Caco-2 (cell line): ENCODE data around the gene FNTB. TPM values are rescaled to one million over a fixed set of nuclear protein-coding genes. Genes with fewer than 3 reads are reported as not detected.

ENCODE experiments used
- BruUV-seq: library from RNA; stranded (reverse); fragments of 400-500 nt; replicated peaks from 2 replicates; lab custom pipeline; 2021; lab: Mats Ljungman, UMichigan
- CTCF ChIA-PET: fragments of 300-600 bp; sonication (Branson Sonifier 250); formaldehyde crosslinking; loops from one replicate; lab custom pipeline; 2022; ENCODE audit warnings: antibody characterized with exemption; lab: Charles Lee
- POLR2A ChIA-PET: fragments of 300-600 bp; sonication (Branson Sonifier 250); formaldehyde crosslinking; loops from one replicate; lab custom pipeline; 2022; ENCODE audit warnings: antibody characterized with exemption; lab: Charles Lee
- DNase-seq, 2 experiments: peaks; one replicate each; pipeline versions ENCODE4 v3.0.0 to v3.0.0-alpha.2; 2020 to 2022
- H3K27me3 ChIP-seq: replicated peaks from 2 replicates; pipeline ENCODE4 v1.6.0; 2011; ENCODE audit warnings: low read length; ENCODE audit not compliant: control insufficient read depth, insufficient read depth
- H3K36me3 ChIP-seq: 2 replicates; pipeline ENCODE4 v1.5.1; 2011; ENCODE audit warnings: low read length; ENCODE audit not compliant: control insufficient read depth, insufficient read depth
- H3K4me1 ChIP-seq: fragments of 250-450 bp; sonication (Bioruptor Pico); 2 replicates; pipeline ENCODE4 v1.5.1; 2020; ENCODE audit warnings: mild to moderate bottlenecking
- H3K4me3 ChIP-seq: 2 replicates; pipeline ENCODE4 v1.5.1; 2011; ENCODE audit warnings: low read depth, mild to moderate bottlenecking, control low read depth, low read length
- H3K9me3 ChIP-seq: fragments of 250-450 bp; sonication (Bioruptor Pico); 2 replicates; pipeline ENCODE4 v1.5.1; 2020; ENCODE audit warnings: mild to moderate bottlenecking, moderate library complexity
- H3K27ac Mint-ChIP-seq: one replicate; pipeline ENCODE4 v1.8.0; 2022; ENCODE audit warnings: mixed read lengths; ENCODE audit not compliant: unreplicated experiment
- H3K27me3 Mint-ChIP-seq: one replicate; pipeline ENCODE4 v1.8.0; 2022; ENCODE audit warnings: mixed read lengths; ENCODE audit not compliant: insufficient read depth, unreplicated experiment
- H3K36me3 Mint-ChIP-seq: one replicate; pipeline ENCODE4 v1.8.0; 2022; ENCODE audit warnings: mild to moderate bottlenecking, mixed read lengths; ENCODE audit not compliant: insufficient read depth, unreplicated experiment
- H3K4me1 Mint-ChIP-seq: one replicate; pipeline ENCODE4 v1.8.0; 2022; ENCODE audit warnings: low read depth, mixed read lengths; ENCODE audit not compliant: unreplicated experiment
- H3K4me3 Mint-ChIP-seq: one replicate; pipeline ENCODE4 v1.8.0; 2022; ENCODE audit warnings: mild to moderate bottlenecking, moderate library complexity, mixed read lengths; ENCODE audit not compliant: unreplicated experiment
- H3K9me3 Mint-ChIP-seq: one replicate; pipeline ENCODE4 v1.8.0; 2022; ENCODE audit warnings: mixed read lengths; ENCODE audit not compliant: unreplicated experiment
- intact Hi-C: fragments of 100-400 bp; cut with micrococcal nuclease; formaldehyde crosslinking; loops from one replicate; pipeline ENCODE4 v1.10.0; 2022; ENCODE audit not compliant: unreplicated experiment
- total RNA-seq: library from RNA; stranded (reverse); gene quantifications from 2 replicates; pipeline ENCODE4 v1.2.3, GENCODE V29; 2022
- TF ChIP-seq, protein P1 (sequence below), 2 experiments: fragments of 200-600 bp in 1 of 2; IDR thresholded peaks; 1 replicate in 1 of 2; 2 replicates in 1 of 2; pipeline versions ENCODE4 v1.5.1 to v1.8.0; 2011 to 2022; ENCODE audit warnings: antibody characterized with exemption in 1 of 2, control low read depth in 1 of 2, inconsistent platforms in 1 of 2, low read depth in 1 of 2, low read length in 1 of 2, mild to moderate bottlenecking in 1 of 2, moderate library complexity in 1 of 2; ENCODE audit not compliant: insufficient read depth in 1 of 2, severe bottlenecking in 1 of 2, unreplicated experiment in 1 of 2

Gene FNTB
- total RNA-seq, 1 experiment from 2014 or later, result 21.2 TPM

DNA sequence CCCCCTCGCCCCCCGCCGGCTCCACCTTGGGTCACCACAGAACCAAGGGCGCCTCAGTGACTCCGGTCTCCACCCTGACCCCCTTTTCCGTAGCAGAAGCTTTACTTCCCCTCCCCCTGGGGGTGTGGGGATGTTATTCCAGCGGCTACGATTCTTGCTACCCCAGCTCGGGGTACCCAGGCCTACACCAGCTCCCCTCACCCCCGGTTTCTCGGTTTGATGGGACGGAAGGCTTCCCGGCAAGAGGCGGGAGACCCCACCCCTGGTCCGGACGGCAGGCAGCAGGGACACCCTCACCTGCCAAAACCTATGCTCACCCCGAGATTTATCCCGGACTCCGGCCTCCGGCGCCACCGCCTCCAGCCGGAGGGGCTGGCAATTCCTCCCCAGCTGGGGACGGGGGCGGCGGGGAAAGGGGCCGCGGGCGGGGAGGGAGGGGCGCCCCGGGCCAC, 15.2 kb upstream of the FNTB start:
- ChIA-PET CTCF (interaction anchor here (0.6 kb wide), 3 partner anchors 27 to 43 kb away, joined by 3 to 4 read pairs (median 3); no protein-coding TSS in a partner anchor), POLR2A (interaction anchor here (0.7 kb wide), 1 partner anchor 43 kb away, joined by 3 read pairs; no protein-coding TSS in a partner anchor)
- H3K36me3 Mint-ChIP-seq, result peaks cover 15% of the 10 kb centered on the region
- Histone ChIP-seq H3K4me3 (peak overlapping the region; percentile 65), H3K27me3 (no peaks in the 10 kb centered on the region), H3K9me3 (no peaks in the 10 kb centered on the region), H3K4me1 (peaks cover 31% of the 10 kb centered on the region), H3K36me3 (no peaks in the 10 kb centered on the region; the same call in 1 of the 2 replicates)
- H3K4me1 Mint-ChIP-seq, result peaks cover 16% of the 10 kb centered on the region
- no TSS peak for BruUV-seq
- H3K4me3 Mint-ChIP-seq, result peak overlapping the region; percentile 73
- no peak for DNase-seq
- TF ChIP-seq, protein P1, sequence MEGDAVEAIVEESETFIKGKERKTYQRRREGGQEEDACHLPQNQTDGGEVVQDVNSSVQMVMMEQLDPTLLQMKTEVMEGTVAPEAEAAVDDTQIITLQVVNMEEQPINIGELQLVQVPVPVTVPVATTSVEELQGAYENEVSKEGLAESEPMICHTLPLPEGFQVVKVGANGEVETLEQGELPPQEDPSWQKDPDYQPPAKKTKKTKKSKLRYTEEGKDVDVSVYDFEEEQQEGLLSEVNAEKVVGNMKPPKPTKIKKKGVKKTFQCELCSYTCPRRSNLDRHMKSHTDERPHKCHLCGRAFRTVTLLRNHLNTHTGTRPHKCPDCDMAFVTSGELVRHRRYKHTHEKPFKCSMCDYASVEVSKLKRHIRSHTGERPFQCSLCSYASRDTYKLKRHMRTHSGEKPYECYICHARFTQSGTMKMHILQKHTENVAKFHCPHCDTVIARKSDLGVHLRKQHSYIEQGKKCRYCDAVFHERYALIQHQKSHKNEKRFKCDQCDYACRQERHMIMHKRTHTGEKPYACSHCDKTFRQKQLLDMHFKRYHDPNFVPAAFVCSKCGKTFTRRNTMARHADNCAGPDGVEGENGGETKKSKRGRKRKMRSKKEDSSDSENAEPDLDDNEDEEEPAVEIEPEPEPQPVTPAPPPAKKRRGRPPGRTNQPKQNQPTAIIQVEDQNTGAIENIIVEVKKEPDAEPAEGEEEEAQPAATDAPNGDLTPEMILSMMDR (IDR thresholded peaks at IDR 0.05; ENCODE audit: insufficient read depth in 1 of 2, low read depth in 1 of 2, low read length in 1 of 2, severe bottlenecking in 1 of 2, unreplicated experiment in 1 of 2), result no peak
- no peaks in the 10 kb centered on the region for H3K9me3 Mint-ChIP-seq
- H3K27me3 Mint-ChIP-seq, result no peaks in the 10 kb centered on the region
- intact Hi-C loops, result no loop called here
- peak overlapping the region; percentile 35 for H3K27ac Mint-ChIP-seq

DNA sequence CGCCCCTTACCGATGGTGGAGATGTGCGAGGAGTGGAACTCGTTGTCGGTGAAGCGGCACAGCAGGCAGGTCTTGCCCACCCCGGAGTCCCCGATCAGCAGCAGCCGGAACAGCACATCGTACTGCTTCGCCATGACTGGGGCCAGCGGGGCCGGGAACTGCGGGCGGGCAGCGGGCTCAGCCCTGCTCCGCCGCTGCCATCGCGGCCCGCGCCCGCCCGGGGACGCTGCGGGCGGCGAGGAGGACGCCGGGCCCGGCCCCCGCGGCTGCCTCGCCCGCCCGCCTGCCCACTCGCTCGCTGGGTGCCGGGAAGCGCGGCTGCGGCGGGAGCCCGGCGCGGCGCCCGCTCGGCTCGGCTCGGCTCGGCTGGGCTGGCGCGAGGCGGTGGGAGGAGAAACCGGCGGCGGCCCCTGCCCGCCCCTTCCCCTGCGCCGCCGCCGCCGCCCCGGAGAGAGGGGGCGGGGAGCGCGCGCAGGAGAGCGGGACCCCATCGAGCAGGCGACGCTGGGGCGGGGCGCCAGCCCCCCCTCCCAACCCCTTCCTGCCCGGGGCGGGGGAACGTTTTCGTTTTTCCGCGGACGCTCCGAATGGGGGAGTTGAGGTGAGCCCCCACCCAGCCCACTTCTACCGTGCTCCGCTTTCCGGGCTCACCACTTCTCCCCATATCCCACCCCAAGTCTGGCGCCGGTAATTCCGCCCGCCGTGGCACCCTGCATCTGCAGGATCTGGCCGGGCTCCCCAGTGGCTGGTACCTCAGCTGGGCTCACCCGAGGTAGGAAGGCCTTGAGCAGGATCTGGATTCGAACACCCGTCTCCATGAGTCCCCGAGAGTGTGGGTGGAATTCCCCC, 14.5 kb upstream of the FNTB start, which contains the start of gene RAB15:
Gene RAB15, minus strand, starts transcription at position 394 of the 849 bp plus-strand sequence. Its CDS starts 260 bp downstream, at position 134.
- TF ChIP-seq, protein P1 (IDR thresholded peaks at IDR 0.05; ENCODE audit: insufficient read depth in 1 of 2, low read depth in 1 of 2, low read length in 1 of 2, severe bottlenecking in 1 of 2, unreplicated experiment in 1 of 2), result no peak
- no peaks in the 10 kb centered on the region for H3K27me3 ChIP-seq
- peaks cover 12% of the 10 kb centered on the region for H3K36me3 Mint-ChIP-seq
- no peaks in the 10 kb centered on the region for H3K36me3 ChIP-seq
- DNase-seq, result peak in 1 of 2 experiments; percentile 67
- POLR2A ChIA-PET, result interaction anchor here (0.7 kb wide), 1 partner anchor 43 kb away, joined by 3 read pairs; no protein-coding TSS in a partner anchor
- peaks cover 10% of the 10 kb centered on the region for H3K4me1 Mint-ChIP-seq
- intact Hi-C loops, result no loop called here
- no TSS peak for BruUV-seq
- CTCF ChIA-PET, result interaction anchor here (0.6 kb wide), 3 partner anchors 28 to 43 kb away, joined by 3 to 4 read pairs (median 3); no protein-coding TSS in a partner anchor
- H3K27ac Mint-ChIP-seq, result peak within 1 kb of the TSS; percentile 81
- no peaks in the 10 kb centered on the region for H3K9me3 Mint-ChIP-seq
- H3K4me1 ChIP-seq, result peaks cover 33% of the 10 kb centered on the region
- H3K27me3 Mint-ChIP-seq, result no peaks in the 10 kb centered on the region
- H3K4me3 ChIP-seq, result peak within 1 kb of the TSS; percentile 65
- no peaks in the 10 kb centered on the region for H3K9me3 ChIP-seq
- H3K4me3 Mint-ChIP-seq, result peak within 1 kb of the TSS; percentile 80

DNA sequence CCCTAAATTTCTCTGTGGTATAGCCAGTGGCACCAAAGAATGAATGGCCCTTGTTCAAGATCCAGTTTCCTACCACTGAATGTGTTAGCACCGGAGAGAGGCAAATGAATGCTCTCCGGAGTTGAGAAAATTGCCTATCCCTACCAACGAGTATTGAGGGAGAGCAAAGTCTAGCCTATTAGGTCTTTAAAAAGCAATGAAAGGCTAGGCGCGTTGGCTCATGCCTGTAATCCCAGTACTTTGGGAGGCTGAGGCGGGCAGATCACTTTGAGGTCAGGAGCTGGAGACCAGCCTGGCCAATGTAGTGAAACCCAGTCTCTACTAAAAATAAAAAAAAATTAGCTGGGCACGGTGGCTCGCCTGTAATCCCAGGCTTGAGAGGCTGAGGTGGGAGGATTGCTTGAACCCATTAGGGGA, 13.7 kb upstream of the FNTB start:
- Mint-ChIP-seq H3K4me3 (peak overlapping the region; percentile 80), H3K27ac (peak overlapping the region; percentile 81), H3K9me3 (no peaks in the 10 kb centered on the region), H3K27me3 (no peaks in the 10 kb centered on the region), H3K36me3 (peaks cover 6% of the 10 kb centered on the region), H3K4me1 (peaks cover 12% of the 10 kb centered on the region)
- Histone ChIP-seq H3K4me1 (peaks cover 41% of the 10 kb centered on the region), H3K36me3 (no peaks in the 10 kb centered on the region), H3K4me3 (no peak overlapping the region), H3K27me3 (no peaks in the 10 kb centered on the region), H3K9me3 (no peaks in the 10 kb centered on the region)
- ChIA-PET POLR2A (no interaction called here), CTCF (no interaction called here)
- BruUV-seq, result no TSS peak
- TF ChIP-seq, protein P1 (IDR thresholded peaks at IDR 0.05; ENCODE audit: insufficient read depth in 1 of 2, low read depth in 1 of 2, low read length in 1 of 2, severe bottlenecking in 1 of 2, unreplicated experiment in 1 of 2), result no peak
- DNase-seq, result no peak
- intact Hi-C loops, result no loop called here
